OCI-LY7 (cell line): ENCODE measurements around the gene TPRA1. TPM values are rescaled to one million over a fixed set of nuclear protein-coding genes. Genes with fewer than 3 reads are reported as not detected.
"Not testable (repeated sequence)": the region's sequence is repeated elsewhere in the genome, so short reads cannot be mapped to it uniquely, and the experiment has no call there.

ENCODE experiments used
- BruUV-seq: library from RNA; stranded (reverse); fragments of 400-500 nt; replicated peaks from 2 replicates; lab custom pipeline; 2021; lab: Mats Ljungman, UMichigan
- CTCF ChIA-PET: fragments of 300-600 bp; sonication (Branson Sonifier 250); formaldehyde crosslinking; loops from one replicate; lab custom pipeline; 2022; ENCODE audit warnings: antibody characterized with exemption; ENCODE audit not compliant: unreplicated experiment; lab: Charles Lee
- POLR2A ChIA-PET: fragments of 300-600 bp; sonication (Branson Sonifier 250); formaldehyde crosslinking; loops from one replicate; lab custom pipeline; 2022; ENCODE audit warnings: antibody characterized with exemption; lab: Charles Lee
- DNase-seq: peaks from one replicate; pipeline ENCODE4 v3.0.0-alpha.2; 2015; ENCODE audit warnings: low spot score
- H2AFZ ChIP-seq: fragments of 200-600 bp; sonication (generic), shearing (Covaris generic); 2 replicates; pipeline ENCODE4 v1.6.1; 2014; ENCODE audit warnings: mild to moderate bottlenecking, antibody characterized with exemption, low read length, moderate library complexity
- H3K27ac ChIP-seq: fragments of 200-600 bp; sonication (generic); 2 replicates; pipeline ENCODE4 v1.5.1; 2014; ENCODE audit warnings: mixed run types, low read depth, mild to moderate bottlenecking, moderate library complexity, low read length, inconsistent platforms; ENCODE audit not compliant: poor library complexity, severe bottlenecking
- H3K36me3 ChIP-seq: fragments of 200-600 bp; sonication (generic); 2 replicates; pipeline ENCODE4 v1.6.1; 2014; ENCODE audit warnings: mild to moderate bottlenecking, antibody characterized with exemption, low read length, moderate library complexity, mixed read lengths; ENCODE audit not compliant: insufficient read depth
- H3K4me1 ChIP-seq: fragments of 200-600 bp; sonication (generic); 2 replicates; pipeline ENCODE4 v1.5.1; 2014; ENCODE audit warnings: mild to moderate bottlenecking, low read length; ENCODE audit not compliant: insufficient read depth, poor library complexity, severe bottlenecking
- H3K4me2 ChIP-seq: fragments of 200-600 bp; sonication (generic); 2 replicates; pipeline ENCODE4 v1.6.1; 2014; ENCODE audit warnings: mild to moderate bottlenecking, low read length
- H3K4me3 ChIP-seq: fragments of 200-600 bp; sonication (generic); 2 replicates; pipeline ENCODE4 v1.5.1; 2014; ENCODE audit warnings: mild to moderate bottlenecking, low read depth, low read length; ENCODE audit not compliant: poor library complexity, severe bottlenecking
- H3K79me2 ChIP-seq: fragments of 200-600 bp; sonication (generic); 2 replicates; pipeline ENCODE4 v1.6.1; 2016; ENCODE audit warnings: low read depth, mild to moderate bottlenecking, low read length, moderate library complexity, mixed read lengths; ENCODE audit not compliant: insufficient read depth
- H3K9me2 ChIP-seq: fragments of 200-600 bp; sonication (generic); 2 replicates; pipeline ENCODE4 v1.6.1; 2016; ENCODE audit warnings: mild to moderate bottlenecking, low read length, mixed read lengths; ENCODE audit not compliant: insufficient read depth
- H3K9me3 ChIP-seq: fragments of 200-600 bp; sonication (generic); 2 replicates; pipeline ENCODE4 v1.6.1; 2014; ENCODE audit warnings: mild to moderate bottlenecking, mixed run types, low read length, mixed read lengths
- H4K20me1 ChIP-seq: fragments of 200-600 bp; sonication (generic); 2 replicates; pipeline ENCODE4 v1.6.1; 2014; ENCODE audit warnings: mild to moderate bottlenecking, antibody characterized with exemption, low read length, moderate library complexity, mixed read lengths; ENCODE audit not compliant: insufficient read depth
- EZH2phosphoT487 ChIP-seq: fragments of 200-600 bp; sonication (generic); IDR thresholded peaks from 2 replicates; pipeline ENCODE4 v1.6.1; 2018; ENCODE audit warnings: low read depth, borderline replicate concordance, mild to moderate bottlenecking, mixed run types, antibody characterized with exemption, low read length, moderate library complexity, mixed read lengths
- intact Hi-C: fragments of 100-400 bp; cut with micrococcal nuclease; formaldehyde crosslinking; loops from one replicate; pipeline ENCODE4 v1.10.0; 2022; ENCODE audit not compliant: unreplicated experiment
- total RNA-seq, 2 experiments: library from RNA; depleted of rRNA in 1 of 2; stranded (reverse); fragments of >200 nt in 1 of 2; shearing (Covaris generic) in 1 of 2; gene quantifications; 2 replicates each; pipeline ENCODE4 v1.2.3, GENCODE V29; 2014 to 2022
- TF ChIP-seq, protein P1 (sequence below): fragments of 200-600 bp; sonication (generic); conservative IDR thresholded peaks from 2 replicates; pipeline ENCODE4 v1.5.1; 2014; ENCODE audit warnings: mild to moderate bottlenecking, antibody characterized with exemption, low read length, moderate library complexity, mixed read lengths

TPRA1 gene
- total RNA-seq, 2 experiments from 2014 or later = 32.3 to 51.4 TPM

DNA sequence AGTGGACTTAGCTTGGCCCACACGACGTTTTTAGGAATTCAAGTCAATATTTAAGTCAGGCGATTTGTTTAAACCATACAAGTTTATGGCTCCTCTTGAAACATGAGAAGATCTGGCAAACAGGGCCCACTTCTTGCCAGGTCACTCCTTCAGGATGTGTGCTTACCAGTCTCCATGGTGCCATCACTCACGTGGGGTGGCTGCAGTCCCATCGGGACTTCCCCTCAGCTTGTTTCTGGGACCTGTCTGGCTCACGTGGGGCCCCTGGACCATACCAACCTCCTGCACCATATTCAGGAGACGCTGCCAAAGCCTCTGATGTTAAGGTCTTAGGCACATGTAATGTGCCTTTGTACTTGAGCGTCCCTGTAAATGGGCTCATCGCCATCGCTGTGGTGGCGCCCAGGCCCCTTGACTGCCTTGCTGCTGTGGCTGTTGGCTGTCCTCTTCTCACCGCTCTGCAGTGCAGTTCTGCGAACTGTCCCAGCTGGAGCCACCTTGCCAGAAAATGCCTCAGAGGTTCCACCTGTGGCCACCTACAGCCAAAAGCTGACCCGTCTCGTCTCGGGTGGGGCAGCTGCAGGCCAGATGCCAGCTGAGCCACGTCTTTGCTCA lies 16.6 kb upstream of the TPRA1 start:
- no peak for TF ChIP-seq EZH2phosphoT487
- TF ChIP-seq, protein P1, sequence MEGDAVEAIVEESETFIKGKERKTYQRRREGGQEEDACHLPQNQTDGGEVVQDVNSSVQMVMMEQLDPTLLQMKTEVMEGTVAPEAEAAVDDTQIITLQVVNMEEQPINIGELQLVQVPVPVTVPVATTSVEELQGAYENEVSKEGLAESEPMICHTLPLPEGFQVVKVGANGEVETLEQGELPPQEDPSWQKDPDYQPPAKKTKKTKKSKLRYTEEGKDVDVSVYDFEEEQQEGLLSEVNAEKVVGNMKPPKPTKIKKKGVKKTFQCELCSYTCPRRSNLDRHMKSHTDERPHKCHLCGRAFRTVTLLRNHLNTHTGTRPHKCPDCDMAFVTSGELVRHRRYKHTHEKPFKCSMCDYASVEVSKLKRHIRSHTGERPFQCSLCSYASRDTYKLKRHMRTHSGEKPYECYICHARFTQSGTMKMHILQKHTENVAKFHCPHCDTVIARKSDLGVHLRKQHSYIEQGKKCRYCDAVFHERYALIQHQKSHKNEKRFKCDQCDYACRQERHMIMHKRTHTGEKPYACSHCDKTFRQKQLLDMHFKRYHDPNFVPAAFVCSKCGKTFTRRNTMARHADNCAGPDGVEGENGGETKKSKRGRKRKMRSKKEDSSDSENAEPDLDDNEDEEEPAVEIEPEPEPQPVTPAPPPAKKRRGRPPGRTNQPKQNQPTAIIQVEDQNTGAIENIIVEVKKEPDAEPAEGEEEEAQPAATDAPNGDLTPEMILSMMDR = no peak
- Histone ChIP-seq H3K79me2 (peaks cover 14% of the 10 kb centered on the region), H3K9me2 (no peaks in the 10 kb centered on the region), H3K4me1 (peaks cover 8% of the 10 kb centered on the region), H4K20me1 (peaks cover 26% of the 10 kb centered on the region), H3K9me3 (no peaks in the 10 kb centered on the region), H3K4me2 (no peak overlapping the region), H3K4me3 (no peak overlapping the region), H2AFZ (no peak overlapping the region), H3K27ac (no peak overlapping the region), H3K36me3 (peaks cover 97% of the 10 kb centered on the region)
- intact Hi-C loops = no loop called here
- BruUV-seq = no TSS peak
- POLR2A ChIA-PET = interaction anchor here (2.2 kb wide), 1 partner anchor 8 kb away, joined by 7 read pairs; no protein-coding TSS in a partner anchor
- no peak for DNase-seq
- CTCF ChIA-PET = interaction anchor here (0.6 kb wide), 1 partner anchor 31 kb away, joined by 3 read pairs; no protein-coding TSS in a partner anchor

DNA sequence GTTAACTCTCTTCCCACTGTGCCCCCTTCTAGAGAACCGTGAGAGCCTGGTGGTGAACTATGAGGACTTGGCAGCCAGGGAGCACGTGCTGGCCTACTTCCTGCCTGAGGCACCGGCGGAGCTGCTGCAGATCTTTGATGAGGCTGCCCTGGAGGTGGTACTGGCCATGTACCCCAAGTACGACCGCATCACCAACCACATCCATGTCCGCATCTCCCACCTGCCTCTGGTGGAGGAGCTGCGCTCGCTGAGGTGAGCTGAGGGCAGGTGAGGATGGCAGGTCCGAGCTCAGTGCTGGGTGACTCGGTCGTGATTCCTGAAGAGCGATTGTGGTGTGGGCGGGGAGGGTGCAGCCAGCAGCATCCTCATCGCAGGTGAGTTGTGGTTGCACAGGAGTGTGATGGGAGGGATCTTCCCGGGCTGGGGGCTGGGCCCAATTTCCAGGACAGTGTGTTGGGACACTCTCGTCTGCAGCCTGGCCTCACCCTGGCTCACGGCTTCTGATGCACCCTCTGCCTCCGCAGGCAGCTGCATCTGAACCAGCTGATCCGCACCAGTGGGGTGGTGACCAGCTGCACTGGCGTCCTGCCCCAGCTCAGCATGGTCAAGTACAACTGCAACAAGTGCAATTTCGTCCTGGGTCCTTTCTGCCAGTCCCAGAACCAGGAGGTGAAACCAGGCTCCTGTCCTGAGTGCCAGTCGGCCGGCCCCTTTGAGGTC lies 15.7 kb upstream of the TPRA1 start:
- peaks cover 17% of the 10 kb centered on the region for H3K4me1 ChIP-seq
- H3K9me3 ChIP-seq = no peaks in the 10 kb centered on the region
- H3K27ac ChIP-seq = no peak overlapping the region
- no peak for DNase-seq
- no peak overlapping the region for H3K4me2 ChIP-seq
- ChIA-PET POLR2A (no interaction called here), CTCF (interaction anchor here (0.6 kb wide), 1 partner anchor 168 kb away, joined by 4 read pairs; no protein-coding TSS in a partner anchor)
- peaks cover 99% of the 10 kb centered on the region for H3K36me3 ChIP-seq
- no peak overlapping the region for H2AFZ ChIP-seq
- no TSS peak for BruUV-seq
- no peak for TF ChIP-seq EZH2phosphoT487
- TF ChIP-seq, protein P1 = no peak
- no peak overlapping the region for H3K4me3 ChIP-seq
- peaks cover 31% of the 10 kb centered on the region for H4K20me1 ChIP-seq
- intact Hi-C loops = no loop called here
- peaks cover 22% of the 10 kb centered on the region for H3K79me2 ChIP-seq
- H3K9me2 ChIP-seq = no peaks in the 10 kb centered on the region

DNA sequence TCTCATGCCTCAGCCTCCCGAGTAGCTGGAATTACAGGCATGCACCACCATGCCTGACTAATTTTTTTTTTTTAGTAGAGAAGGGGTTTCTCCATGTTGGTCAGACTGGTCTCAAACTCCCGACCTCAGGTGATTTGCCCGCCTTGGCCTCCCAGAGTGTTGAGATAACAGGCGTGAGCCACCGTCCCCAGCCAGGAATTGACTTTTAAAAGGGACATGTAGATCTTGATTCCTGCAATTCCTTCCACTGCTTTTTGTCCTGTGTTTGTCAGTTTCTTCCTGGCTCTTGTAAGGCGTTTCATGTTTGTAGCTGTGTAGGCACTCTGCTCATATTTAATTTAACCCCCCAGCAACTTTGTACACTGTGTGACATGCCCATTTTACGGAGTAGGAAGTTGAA lies 15.0 kb upstream of the TPRA1 start:
- H3K4me3 ChIP-seq, H2AFZ ChIP-seq, H3K4me2 ChIP-seq, H3K9me2 ChIP-seq, POLR2A ChIA-PET, H3K27ac ChIP-seq, BruUV-seq, intact Hi-C loops, H3K9me3 ChIP-seq, DNase-seq: not testable (repeated sequence)
- H3K36me3 ChIP-seq = peaks cover 99% of the 10 kb centered on the region
- peaks cover 35% of the 10 kb centered on the region for H4K20me1 ChIP-seq
- peaks cover 29% of the 10 kb centered on the region for H3K79me2 ChIP-seq
- CTCF ChIA-PET = interaction anchor here (0.6 kb wide), 1 partner anchor 167 kb away, joined by 4 read pairs; no protein-coding TSS in a partner anchor
- peaks cover 24% of the 10 kb centered on the region for H3K4me1 ChIP-seq
